ENCODE data around the gene ZC3H7A.

The ZC3H7A gene

GRCh38 chr16:11719171-11719570 lies 77.9 kb downstream of the ZC3H7A start:
- in situ Hi-C loops (cut with HindIII; ENCODE audit: low sequenced_read_pairs) = no loop called here
- H3K4me3 ChIP-seq (ENCODE audit: low read depth, low read length) = no peak overlapping the region
- TF ChIP-seq CTCF (IDR thresholded peaks at IDR 0.05; ENCODE audit: low read depth, low read length, missing control alignments) = no peak
- DNase-seq (ENCODE audit: low read depth) = no peak

GRCh38 chr16:11717811-11718210 lies 79.2 kb downstream of the ZC3H7A start:
- TF ChIP-seq CTCF (IDR thresholded peaks at IDR 0.05; ENCODE audit: low read depth, low read length, missing control alignments) = no peak
- in situ Hi-C loops (cut with HindIII; ENCODE audit: low sequenced_read_pairs) = no loop called here
- DNase-seq (ENCODE audit: low read depth) = no peak
- H3K4me3 ChIP-seq (ENCODE audit: low read depth, low read length) = no peak overlapping the region

- TF ChIP-seq CTCF (IDR thresholded peaks at IDR 0.05; ENCODE audit: low read depth, low read length, missing control alignments) = no peak
- in situ Hi-C loops (cut with HindIII; ENCODE audit: low sequenced_read_pairs) = no loop called here
- DNase-seq (ENCODE audit: low read depth) = no peak
Observed at GRCh38 chr16:11716336-11716735, 80.7 kb downstream of the ZC3H7A start.

GRCh38 chr16:11715246-11715947 lies 81.7 kb downstream of the ZC3H7A start:
- no peak overlapping the region for H3K4me3 ChIP-seq (ENCODE audit: low read depth, low read length)
- DNase-seq (ENCODE audit: low read depth) = no peak
- in situ Hi-C loops (cut with HindIII; ENCODE audit: low sequenced_read_pairs) = no loop called here
- TF ChIP-seq CTCF (IDR thresholded peaks at IDR 0.05; ENCODE audit: low read depth, low read length, missing control alignments) = no peak

More at GRCh38 chr16:11716336-11716735, 80.7 kb downstream of the ZC3H7A start:
- H3K4me3 ChIP-seq (ENCODE audit: low read depth, low read length) = no peak overlapping the region

GRCh38 chr16:11712122-11712521 lies 84.9 kb downstream of the ZC3H7A start:
- no peak for DNase-seq (ENCODE audit: low read depth)
- in situ Hi-C loops (cut with HindIII; ENCODE audit: low sequenced_read_pairs) = no loop called here
- no peak overlapping the region for H3K4me3 ChIP-seq (ENCODE audit: low read depth, low read length)
- no peak for TF ChIP-seq CTCF (IDR thresholded peaks at IDR 0.05; ENCODE audit: low read depth, low read length, missing control alignments)

GRCh38 chr16:11711662-11712061 lies 85.4 kb downstream of the ZC3H7A start:
- H3K4me3 ChIP-seq (ENCODE audit: low read depth, low read length) = no peak overlapping the region
- DNase-seq (ENCODE audit: low read depth) = no peak
- in situ Hi-C loops (cut with HindIII; ENCODE audit: low sequenced_read_pairs) = no loop called here
- TF ChIP-seq CTCF (IDR thresholded peaks at IDR 0.05; ENCODE audit: low read depth, low read length, missing control alignments) = no peak
